Central memory CD4-positive, alpha-beta T cell (primary cell): ENCODE data around the gene MSI2.
A peak's percentile ranks its signal among the peaks of the same experiment; 100 is the strongest.

Experiments used
- DNase-seq: peaks from one replicate; pipeline ENCODE4 v3.0.0; 2022

The MSI2 gene

DNA sequence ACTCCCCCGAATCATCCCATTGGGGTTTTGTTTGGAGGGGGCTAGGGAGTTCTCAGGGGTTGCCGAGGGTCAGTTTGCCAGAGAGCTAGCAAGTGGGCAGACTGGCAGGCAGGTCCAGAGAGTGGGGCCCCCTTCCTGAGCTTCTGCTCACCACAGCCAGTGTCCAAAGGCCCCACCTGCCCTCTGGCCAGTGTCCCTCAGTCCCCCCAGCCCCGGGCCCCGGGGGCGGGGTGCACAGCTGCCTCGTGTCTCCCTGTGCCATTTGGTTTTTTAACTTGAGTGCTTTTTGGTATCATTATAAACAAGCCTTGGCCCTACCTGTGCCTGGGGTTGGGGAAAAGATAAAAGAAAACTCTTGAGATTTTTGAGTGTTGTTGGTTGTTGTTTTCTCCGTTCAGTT lies 397.0 kb downstream of the MSI2 start:
- no peak for DNase-seq

- no peak for DNase-seq
Observed at GRCh38 chr17:57654040-57654775, 397.9 kb downstream of the MSI2 start.

GRCh38 chr17:57655553-57655952 lies 399.2 kb downstream of the MSI2 start:
- DNase-seq, result no peak

DNA sequence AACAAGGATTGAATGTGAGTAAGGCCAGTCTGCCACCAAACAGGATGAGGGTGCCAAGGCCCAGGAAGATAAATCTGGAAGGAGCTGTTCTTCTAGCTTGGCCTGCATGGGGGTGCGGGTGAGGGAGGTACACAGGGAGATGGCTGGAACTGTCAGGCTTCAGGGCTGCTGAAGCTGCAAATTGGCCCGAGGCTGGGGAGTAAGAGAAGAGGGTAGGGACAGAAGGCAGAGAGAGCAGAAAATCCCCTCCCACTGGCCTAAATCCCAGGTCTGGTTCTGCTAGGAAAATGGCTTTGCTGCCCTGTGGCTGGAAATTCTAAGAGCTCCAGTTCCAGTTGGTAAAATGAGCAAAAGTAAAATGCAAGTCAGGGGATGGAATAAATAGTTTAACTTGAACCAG lies 400.9 kb downstream of the MSI2 start:
- no peak for DNase-seq

GRCh38 chr17:57662041-57662440 lies 405.7 kb downstream of the MSI2 start:
- DNase-seq, result no peak

DNA sequence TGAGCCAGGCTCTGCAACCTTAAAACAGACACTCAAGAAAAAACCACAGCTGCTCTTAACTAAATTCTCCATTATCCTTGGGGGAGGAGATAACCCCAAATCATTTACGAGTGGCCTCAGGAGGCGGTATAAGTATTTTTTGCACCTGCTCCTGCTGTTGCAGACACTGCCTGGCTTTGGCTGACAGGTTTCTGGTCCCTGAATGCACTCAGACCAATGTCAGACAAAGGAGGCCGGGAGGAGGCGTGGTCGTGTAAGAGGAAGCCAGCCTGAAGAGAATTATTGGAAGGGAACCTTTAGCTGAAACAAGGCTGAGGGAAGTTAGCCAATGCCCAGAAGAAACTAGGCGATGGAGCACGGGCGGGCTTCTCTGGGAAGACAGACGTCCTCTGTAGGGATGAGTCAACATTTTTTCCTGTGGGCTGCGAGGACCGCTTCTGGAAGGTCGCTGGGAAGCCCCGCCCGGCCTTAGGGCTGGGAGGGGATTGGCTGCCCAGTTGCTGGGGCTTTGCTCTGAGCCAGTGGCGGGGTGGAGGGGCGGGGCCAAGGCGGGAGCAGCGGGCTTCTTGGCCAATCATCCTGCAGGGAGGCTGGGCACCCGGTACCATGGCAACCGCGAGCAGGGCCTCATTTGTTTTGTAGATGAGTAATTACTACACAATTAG lies 406.5 kb downstream of the MSI2 start:
- peak; percentile 17 for DNase-seq

- DNase-seq, result no peak
Observed at GRCh38 chr17:57663326-57664070, 407.2 kb downstream of the MSI2 start.

- no peak for DNase-seq
Observed at GRCh38 chr17:57665128-57665527, 408.8 kb downstream of the MSI2 start.

GRCh38 chr17:57665696-57666095 lies 409.4 kb downstream of the MSI2 start:
- DNase-seq, result no peak

DNA sequence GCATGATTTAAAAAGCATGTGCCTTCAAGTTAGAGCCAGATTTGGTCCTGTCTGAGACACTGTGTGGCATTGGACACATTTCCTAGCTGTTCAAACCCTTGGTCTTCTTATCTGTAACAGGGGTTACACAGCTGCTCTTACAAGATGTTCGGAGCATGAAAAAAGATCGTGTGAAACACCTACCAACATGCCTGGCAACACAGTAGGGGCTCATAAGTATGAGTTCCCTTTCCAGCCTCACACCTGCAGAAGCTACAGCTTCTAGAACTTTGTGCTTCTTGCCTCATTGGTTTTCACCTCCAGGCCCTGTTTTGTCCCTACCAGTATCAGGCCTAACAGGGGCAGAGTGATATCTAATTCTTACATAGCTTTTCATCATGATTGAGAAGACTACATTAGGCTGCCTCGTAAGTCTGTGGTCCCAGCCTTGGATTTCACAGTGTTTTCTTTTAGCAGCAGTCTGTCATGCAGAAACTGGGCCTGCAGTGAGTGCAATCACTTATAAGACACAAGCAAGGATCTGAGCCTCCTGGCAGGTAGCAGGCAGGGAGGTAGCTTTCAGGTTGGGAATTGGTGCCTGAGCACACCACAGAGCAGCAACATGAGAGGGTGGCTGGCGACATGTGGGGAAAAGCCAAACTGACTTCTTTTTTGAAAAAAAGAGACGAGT lies 410.0 kb downstream of the MSI2 start:
- DNase-seq, result no peak

GRCh38 chr17:57666946-57667345 lies 410.6 kb downstream of the MSI2 start:
- no peak for DNase-seq

GRCh38 chr17:57667461-57667923 lies 411.2 kb downstream of the MSI2 start:
- DNase-seq, result no peak

- DNase-seq, result no peak
Observed at GRCh38 chr17:57668332-57668731, 412.0 kb downstream of the MSI2 start.

DNA sequence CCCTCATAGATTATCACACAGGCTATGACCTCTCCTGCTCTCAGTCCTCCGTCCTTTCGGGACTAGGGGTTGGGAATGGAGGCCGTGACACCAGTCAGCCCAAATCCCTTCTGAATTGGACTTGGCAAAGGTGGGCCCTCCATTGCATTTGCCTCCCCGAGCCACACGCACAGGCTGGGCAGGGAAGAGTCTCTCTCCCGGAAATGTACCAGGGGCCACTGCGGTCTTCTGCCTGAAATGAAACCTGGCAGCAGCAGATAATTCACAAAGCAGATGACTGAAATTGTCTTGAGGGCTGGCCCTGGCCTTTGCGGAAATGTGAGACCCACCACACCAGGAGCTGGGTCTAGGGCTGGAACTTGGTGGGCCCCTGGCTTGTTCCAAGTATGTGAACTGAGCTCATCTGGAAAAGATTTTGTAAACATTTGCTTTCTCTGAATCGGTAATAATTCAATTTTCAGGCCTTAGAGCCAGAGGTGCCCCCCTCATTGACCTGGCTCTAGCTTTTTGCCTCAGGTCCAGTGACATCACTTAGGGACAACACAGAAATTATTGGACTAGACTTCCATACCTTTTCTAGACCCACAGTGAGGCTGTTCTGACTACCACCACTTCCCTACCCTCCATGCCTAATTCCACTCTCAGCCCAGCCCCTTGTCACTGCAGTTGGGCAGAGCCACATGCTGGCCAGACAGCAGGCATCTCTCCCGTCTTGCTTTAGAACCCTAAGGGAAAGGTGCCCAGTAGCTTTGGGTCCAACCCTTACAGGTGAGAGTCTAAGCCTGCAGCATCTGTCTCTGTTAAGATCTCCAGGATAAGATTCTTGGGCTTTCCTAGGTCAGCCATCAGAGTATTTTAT lies 413.6 kb downstream of the MSI2 start:
- DNase-seq, result no peak

DNA sequence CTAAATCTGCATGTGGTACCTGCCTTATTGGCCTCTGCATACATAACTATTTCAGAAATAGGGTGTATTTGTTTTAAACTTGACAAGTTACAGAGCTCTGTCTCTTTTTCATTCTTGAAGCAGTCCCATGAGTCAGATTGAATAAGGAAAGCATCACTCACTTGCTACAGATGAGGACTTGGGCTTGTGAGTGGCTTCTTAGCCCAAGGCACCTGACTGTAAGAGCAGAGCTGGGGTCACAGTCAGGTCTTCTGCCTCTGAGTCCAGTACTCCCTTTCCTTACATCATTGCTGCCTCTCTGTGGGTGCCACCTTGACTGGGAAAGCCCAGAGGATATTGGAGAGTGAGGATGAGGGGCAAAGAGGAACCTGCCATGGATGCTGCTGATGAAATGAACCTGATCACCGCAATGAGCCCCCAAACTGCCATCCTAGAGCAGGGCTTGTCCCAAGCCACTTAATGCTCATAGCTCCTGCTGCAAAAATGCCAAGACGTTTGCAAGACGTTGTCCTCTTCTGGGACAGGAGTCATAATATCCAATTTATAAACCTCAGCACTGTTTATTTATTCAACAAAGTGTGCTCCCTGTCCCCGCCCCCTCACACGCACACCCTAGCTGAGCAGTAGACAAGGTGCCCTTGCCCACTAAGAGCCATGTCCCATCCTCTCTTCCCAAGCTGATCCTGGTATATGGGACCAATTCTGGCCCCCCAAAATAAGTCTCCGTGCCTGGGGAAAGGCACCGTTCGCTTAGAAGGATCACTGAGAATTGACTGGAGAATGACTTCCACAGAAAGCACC lies 414.6 kb downstream of the MSI2 start:
- no peak for DNase-seq

DNA sequence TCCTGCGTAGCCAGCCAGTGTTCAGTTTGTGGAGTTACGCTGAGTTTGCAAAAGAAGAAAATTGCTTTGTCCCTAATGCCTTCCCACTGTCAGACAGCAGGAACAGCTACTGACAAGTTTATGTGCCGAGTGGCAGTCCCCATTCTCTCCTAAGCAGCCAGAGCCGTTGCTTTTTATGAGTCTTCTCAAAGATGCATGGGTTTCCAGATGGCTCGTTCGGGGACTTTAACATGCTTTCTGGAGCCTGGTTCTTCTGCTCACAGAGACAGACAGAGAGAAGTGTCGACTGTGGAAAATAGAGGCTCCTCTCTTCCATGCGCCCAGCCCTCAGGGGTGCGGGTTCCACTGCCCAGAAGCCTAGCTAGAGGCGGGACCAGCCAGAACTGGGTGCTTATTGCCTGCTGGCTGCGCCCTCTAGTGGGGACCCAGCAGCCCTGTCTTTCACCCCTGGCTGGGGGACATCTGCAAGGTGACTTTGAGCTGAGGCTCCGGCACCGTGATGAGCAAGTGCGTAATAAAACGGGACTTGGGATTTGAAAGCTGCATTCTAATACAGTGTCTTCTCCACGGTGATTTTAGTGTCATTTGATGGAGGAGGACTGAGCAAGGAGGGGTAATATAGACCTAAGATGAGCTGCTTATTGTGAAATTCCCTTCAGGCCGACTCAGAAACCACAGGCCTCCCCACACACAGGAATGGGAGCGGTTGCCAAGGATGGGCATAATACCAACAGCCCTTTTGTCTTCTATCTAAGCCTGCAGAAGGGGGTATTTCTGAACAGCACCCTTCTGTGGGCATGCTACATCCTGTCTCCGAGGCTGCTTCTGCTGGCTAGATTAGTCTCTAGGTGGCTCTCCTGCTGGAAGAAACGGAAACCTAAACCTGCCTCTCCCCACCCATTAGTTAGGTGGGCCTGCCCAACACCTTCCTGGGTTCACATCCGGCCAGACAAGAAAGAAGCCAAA lies 415.6 kb downstream of the MSI2 start:
- DNase-seq, result peak; percentile 53

DNA sequence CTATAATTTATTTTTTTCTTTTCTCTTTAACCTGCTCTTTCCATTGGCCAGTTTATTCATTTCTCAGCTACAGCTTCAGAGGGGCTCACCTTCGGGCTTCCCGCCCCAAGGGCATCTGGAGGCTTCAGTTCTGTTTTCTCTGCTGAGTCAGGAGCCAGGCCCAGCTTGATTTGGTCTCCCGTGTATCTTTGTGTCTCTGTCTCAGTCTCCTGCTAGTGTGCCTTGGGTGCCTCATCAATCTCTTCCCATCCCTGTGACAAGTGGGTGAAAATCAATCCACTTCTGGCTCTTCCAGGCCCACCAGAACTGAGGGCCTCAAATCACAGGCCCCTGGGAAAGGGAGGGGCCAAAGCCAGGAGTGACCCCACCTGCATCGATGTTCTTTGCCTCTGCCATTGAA lies 416.6 kb downstream of the MSI2 start:
- DNase-seq, result no peak

DNA sequence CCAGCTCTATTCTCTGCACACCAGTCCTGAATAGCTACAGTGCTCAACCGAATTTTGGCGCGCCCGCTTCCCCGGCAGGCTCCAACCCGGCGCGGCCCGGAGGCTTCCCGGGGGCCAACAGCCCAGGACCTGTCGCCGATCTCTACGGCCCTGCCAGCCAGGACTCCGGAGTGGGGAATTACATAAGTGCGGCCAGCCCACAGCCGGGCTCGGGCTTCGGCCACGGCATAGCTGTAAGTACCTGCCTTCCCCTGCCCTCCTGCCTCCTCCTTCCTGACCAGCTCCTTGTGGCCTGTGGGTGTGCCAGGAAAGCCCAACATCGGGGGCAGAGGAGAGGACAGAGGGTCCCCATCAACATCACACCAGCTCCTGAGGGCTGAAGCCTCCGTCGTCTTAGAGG lies 418.6 kb downstream of the MSI2 start:
- no peak for DNase-seq

GRCh38 chr17:57675427-57676387 lies 419.4 kb downstream of the MSI2 start:
- no peak for DNase-seq
